KMS-11 (cell line): ENCODE results near the gene SMIM31.

Source experiments
- H2AFZ ChIP-seq: fragments of 200-600 bp; sonication (generic); 2 replicates; pipeline ENCODE4 v1.6.1; 2016; ENCODE audit warnings: antibody characterized with exemption, mixed run types, low read depth
- H3K27ac ChIP-seq: fragments of 200-600 bp; sonication (generic); 2 replicates; pipeline ENCODE4 v1.6.1; 2016; ENCODE audit warnings: mild to moderate bottlenecking, mixed run types
- H3K27me3 ChIP-seq: fragments of 200-600 bp; sonication (generic); 2 replicates; pipeline ENCODE4 v1.6.1; 2017; ENCODE audit warnings: mild to moderate bottlenecking, low read depth, mixed run types, moderate library complexity; ENCODE audit not compliant: insufficient read depth
- H3K36me3 ChIP-seq: fragments of 200-600 bp; sonication (generic); 2 replicates; pipeline ENCODE4 v1.6.1; 2017; ENCODE audit warnings: mild to moderate bottlenecking, mixed run types; ENCODE audit not compliant: insufficient read depth
- H3K4me1 ChIP-seq: fragments of 200-600 bp; sonication (generic); 2 replicates; pipeline ENCODE4 v1.6.1; 2016; ENCODE audit warnings: mild to moderate bottlenecking, low read depth, mixed run types; ENCODE audit not compliant: poor library complexity, severe bottlenecking
- H3K4me2 ChIP-seq: fragments of 200-600 bp; sonication (generic); 2 replicates; pipeline ENCODE4 v1.7.0; 2016; ENCODE audit warnings: mild to moderate bottlenecking, mixed run types
- H3K4me3 ChIP-seq: fragments of 200-600 bp; sonication (generic); IDR thresholded peaks from 2 replicates; pipeline ENCODE4 v1.6.1; 2017; ENCODE audit warnings: low read depth, low read length, mixed read lengths; ENCODE audit not compliant: insufficient read depth
- H3K79me2 ChIP-seq: fragments of 200-600 bp; sonication (generic); 2 replicates; pipeline ENCODE4 v1.6.1; 2016; ENCODE audit warnings: low read depth, mixed run types; ENCODE audit not compliant: insufficient read depth
- H3K9ac ChIP-seq: fragments of 200-600 bp; sonication (generic); 2 replicates; pipeline ENCODE4 v1.6.1; 2016; ENCODE audit warnings: mild to moderate bottlenecking, mixed run types
- H4K20me1 ChIP-seq: fragments of 200-600 bp; sonication (generic); 2 replicates; pipeline ENCODE4 v1.6.1; 2016; ENCODE audit warnings: mild to moderate bottlenecking, mixed run types; ENCODE audit not compliant: insufficient read depth
- CTCF ChIP-seq: fragments of 200-600 bp; sonication (generic); conservative IDR thresholded peaks from 2 replicates; pipeline ENCODE4 v1.6.1; 2017; ENCODE audit warnings: low read depth, mild to moderate bottlenecking, antibody characterized with exemption, low read length, moderate library complexity, mixed read lengths

The SMIM31 gene

DNA sequence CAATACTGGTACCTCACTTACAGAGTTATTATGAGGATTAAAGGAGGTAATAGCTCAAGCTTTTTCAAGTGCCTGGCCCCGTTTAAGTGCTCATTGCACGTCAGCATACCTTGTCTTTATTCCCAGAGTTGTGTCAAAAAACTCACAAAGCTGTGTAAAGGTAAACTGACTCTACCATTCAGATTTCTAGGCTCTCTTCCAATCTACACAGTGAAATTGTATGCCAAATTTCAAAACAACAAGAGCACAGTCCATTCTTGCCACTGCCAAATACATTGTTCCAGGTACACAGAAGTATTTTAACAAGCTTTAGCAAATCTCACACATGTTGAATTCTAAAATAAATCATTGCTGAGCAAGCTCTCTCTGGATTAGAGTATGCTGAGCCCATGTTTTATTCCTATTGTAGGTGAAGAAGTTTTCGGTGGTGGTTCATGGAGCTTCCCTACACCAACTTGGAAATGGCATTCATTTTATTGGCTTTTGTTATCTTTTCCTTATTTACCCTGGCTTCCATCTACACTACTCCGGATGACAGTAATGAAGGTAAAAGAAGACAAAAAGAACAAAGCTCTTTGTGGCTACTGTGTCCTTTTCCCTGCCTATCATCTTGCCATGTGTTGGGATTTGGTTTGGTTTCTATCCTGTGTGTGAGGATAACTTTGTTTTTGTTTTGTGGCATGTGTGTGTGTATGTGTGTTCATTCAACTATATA is 16.2 kb downstream of the SMIM31 start:
- no peaks in the 10 kb centered on the region for H3K4me1 ChIP-seq
- no peak overlapping the region for H3K27ac ChIP-seq
- no peak for TF ChIP-seq CTCF
- no peak overlapping the region for H3K4me3 ChIP-seq
- H3K9ac ChIP-seq: no peak overlapping the region
- no peaks in the 10 kb centered on the region for H4K20me1 ChIP-seq
- no peaks in the 10 kb centered on the region for H3K27me3 ChIP-seq
- H3K36me3 ChIP-seq: no peaks in the 10 kb centered on the region
- no peak overlapping the region for H2AFZ ChIP-seq
- H3K79me2 ChIP-seq: no peaks in the 10 kb centered on the region
- no peak overlapping the region for H3K4me2 ChIP-seq

DNA sequence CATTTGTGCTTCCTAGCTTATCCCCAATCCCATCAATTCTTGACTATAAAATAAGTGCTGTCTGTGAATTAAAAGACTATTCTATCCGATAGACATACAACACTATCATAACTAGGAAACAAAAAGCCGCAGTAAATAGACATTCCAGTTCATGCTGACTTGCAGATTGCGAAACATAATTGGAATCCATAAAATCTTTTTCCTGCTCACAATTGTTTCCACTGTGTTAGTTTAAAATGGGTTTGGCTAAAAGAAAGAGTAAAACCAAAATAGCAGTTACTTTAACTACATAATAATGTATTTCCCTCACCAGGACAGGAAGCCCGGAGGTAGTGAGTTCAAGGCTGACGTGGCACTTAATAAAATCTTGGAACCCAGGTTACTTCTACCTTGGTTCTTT is 17.2 kb downstream of the SMIM31 start:
- Histone ChIP-seq H3K4me1 (no peaks in the 10 kb centered on the region), H4K20me1 (no peaks in the 10 kb centered on the region), H2AFZ (no peak overlapping the region), H3K79me2 (no peaks in the 10 kb centered on the region), H3K9ac (no peak overlapping the region), H3K4me2 (no peak overlapping the region), H3K4me3 (no peak overlapping the region), H3K36me3 (no peaks in the 10 kb centered on the region), H3K27me3 (no peaks in the 10 kb centered on the region), H3K27ac (no peak overlapping the region)
- TF ChIP-seq CTCF: no peak

DNA sequence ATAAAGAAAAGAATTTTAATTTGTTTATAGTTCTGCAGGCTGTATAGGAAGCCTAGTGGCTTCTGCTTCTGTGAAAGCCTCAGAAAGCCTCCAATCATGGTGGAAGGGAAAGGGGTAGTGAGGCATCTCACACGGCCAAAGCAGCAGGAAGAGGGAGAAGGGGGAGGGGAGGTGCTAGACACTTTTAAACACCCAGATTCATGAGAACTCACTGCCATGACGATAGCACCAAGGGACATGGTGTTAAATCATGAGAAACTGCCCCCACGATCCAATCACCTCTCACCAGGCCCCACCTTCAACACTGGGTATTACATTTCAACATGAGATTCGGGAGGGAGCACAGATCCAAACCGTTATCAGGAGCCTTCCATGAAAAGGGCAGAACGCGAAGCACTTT is 18.1 kb downstream of the SMIM31 start:
- Histone ChIP-seq H3K4me1 (no peaks in the 10 kb centered on the region), H3K9ac (no peak overlapping the region), H3K4me2 (no peak overlapping the region), H3K79me2 (no peaks in the 10 kb centered on the region), H4K20me1 (no peaks in the 10 kb centered on the region), H3K27me3 (no peaks in the 10 kb centered on the region), H3K4me3 (no peak overlapping the region), H3K36me3 (no peaks in the 10 kb centered on the region), H3K27ac (no peak overlapping the region), H2AFZ (no peak overlapping the region)
- no peak for TF ChIP-seq CTCF

DNA sequence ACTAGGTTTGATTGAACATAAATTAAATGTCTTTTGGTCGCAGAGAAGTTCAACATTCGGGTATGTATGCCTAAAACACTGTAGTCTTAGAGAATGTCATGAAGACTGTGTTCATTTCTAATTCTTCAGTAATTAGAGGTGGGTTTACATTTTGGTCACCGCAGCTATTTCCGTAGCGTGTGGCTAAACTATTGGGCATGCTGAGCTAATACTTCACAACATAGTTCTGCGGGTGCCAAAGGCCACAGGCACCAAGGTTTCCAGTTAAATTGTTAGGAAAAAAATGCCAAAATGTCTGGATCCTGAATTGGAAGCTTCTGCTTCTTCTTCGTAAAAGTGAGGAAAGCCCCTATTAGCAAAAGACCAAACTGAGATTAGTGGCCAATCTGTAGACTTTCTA is 25.1 kb downstream of the SMIM31 start:
- no peaks in the 10 kb centered on the region for H3K36me3 ChIP-seq
- H2AFZ ChIP-seq: no peak overlapping the region
- no peaks in the 10 kb centered on the region for H3K79me2 ChIP-seq
- H3K9ac ChIP-seq: no peak overlapping the region
- TF ChIP-seq CTCF: no peak
- H3K4me2 ChIP-seq: no peak overlapping the region
- H3K27ac ChIP-seq: no peak overlapping the region
- no peaks in the 10 kb centered on the region for H4K20me1 ChIP-seq
- no peaks in the 10 kb centered on the region for H3K4me1 ChIP-seq
- no peaks in the 10 kb centered on the region for H3K27me3 ChIP-seq
- no peak overlapping the region for H3K4me3 ChIP-seq
